IMR-90 (cell line): Measurements from ENCODE around the gene SLC39A6. TPM values are rescaled to one million over a fixed set of nuclear protein-coding genes. Genes with fewer than 3 reads are reported as not detected.

Experiments
- ATAC-seq: fragments of 200-7000 bp; cut with Tn5 transposase; 2 replicates; pipeline ENCODE4 v1.9.1; 2020; ENCODE audit warnings: low read depth, mild to moderate bottlenecking, moderate library complexity
- BruUV-seq: library from RNA; stranded (reverse); fragments of 400-500 nt; replicated peaks from 2 replicates; lab custom pipeline; 2021; lab: Mats Ljungman, UMichigan
- CTCF ChIA-PET: fragments of 300-600 bp; formaldehyde crosslinking; extraction: SDS; loops from one replicate; lab custom pipeline; 2021; ENCODE audit warnings: antibody characterized with exemption; lab: Yijun Ruan, JAX
- POLR2A ChIA-PET: fragments of 300-600 bp; sonication (Branson Sonifier 250); formaldehyde crosslinking; loops from one replicate; lab custom pipeline; 2022; ENCODE audit warnings: antibody characterized with exemption; ENCODE audit not compliant: unreplicated experiment; lab: Charles Lee
- DNase-seq: peaks from one replicate; pipeline ENCODE4 v3.0.0; 2013
- H2AFZ ChIP-seq: replicated peaks from 2 replicates; pipeline ENCODE3; 2013; ENCODE audit warnings: low read length, mild to moderate bottlenecking; ENCODE audit not compliant: poor library complexity
- H2AK5ac ChIP-seq: 2 replicates; pipeline ENCODE4 v1.6.1; 2013; ENCODE audit warnings: low read depth, low read length, inconsistent platforms
- H2AK9ac ChIP-seq: replicated peaks from 2 replicates; pipeline ENCODE3; 2013; ENCODE audit warnings: mild to moderate bottlenecking, low read depth, low read length, moderate library complexity; ENCODE audit not compliant: poor library complexity
- H2BK120ac ChIP-seq: 2 replicates; pipeline ENCODE4 v1.6.1; 2013; ENCODE audit warnings: low read depth, low read length, inconsistent platforms
- H2BK15ac ChIP-seq: 3 replicates; pipeline ENCODE4 v1.6.1; 2013; ENCODE audit warnings: low read depth, low read length, inconsistent platforms
- H2BK20ac ChIP-seq: 2 replicates; pipeline ENCODE4 v1.6.1; 2013; ENCODE audit warnings: low read depth, mild to moderate bottlenecking, inconsistent platforms, low read length, moderate library complexity
- H2BK5ac ChIP-seq: 2 replicates; pipeline ENCODE4 v1.6.1; 2013; ENCODE audit warnings: mild to moderate bottlenecking, low read depth, low read length, inconsistent platforms; ENCODE audit not compliant: poor library complexity, severe bottlenecking
- H3K14ac ChIP-seq: replicated peaks from 2 replicates; pipeline ENCODE4 v1.6.1; 2013; ENCODE audit warnings: low read depth, low read length, inconsistent platforms
- H3K18ac ChIP-seq: 2 replicates; pipeline ENCODE4 v1.6.1; 2013; ENCODE audit warnings: low read depth, low read length, control low read depth
- H3K23ac ChIP-seq: 2 replicates; pipeline ENCODE4 v1.6.1; 2013; ENCODE audit warnings: low read depth, low read length, inconsistent platforms
- H3K27ac ChIP-seq: 2 replicates; pipeline ENCODE4 v1.5.1; 2013; ENCODE audit warnings: mild to moderate bottlenecking, control low read depth, low read length; ENCODE audit not compliant: insufficient read depth
- H3K27me3 ChIP-seq: 2 replicates; pipeline ENCODE4 v1.6.1; 2013; ENCODE audit warnings: low read length; ENCODE audit not compliant: control insufficient read depth, insufficient read depth
- H3K36me3 ChIP-seq: 2 replicates; pipeline ENCODE4 v1.6.1; 2013; ENCODE audit warnings: low read length, mixed read lengths; ENCODE audit not compliant: control insufficient read depth, insufficient read depth
- H3K4ac ChIP-seq: 2 replicates; pipeline ENCODE4 v1.6.1; 2013; ENCODE audit warnings: low read depth, low read length, inconsistent platforms
- H3K4me1 ChIP-seq: 2 replicates; pipeline ENCODE4 v1.6.1; 2013; ENCODE audit warnings: low read length, mixed read lengths; ENCODE audit not compliant: control insufficient read depth, insufficient read depth
- H3K4me2 ChIP-seq: 2 replicates; pipeline ENCODE4 v1.6.1; 2013; ENCODE audit warnings: low read depth, mild to moderate bottlenecking, control low read depth, low read length, moderate library complexity
- H3K4me3 ChIP-seq: 2 replicates; pipeline ENCODE4 v1.5.1; 2013; ENCODE audit warnings: low read depth, mild to moderate bottlenecking, control low read depth, low read length, moderate library complexity; ENCODE audit not compliant: insufficient read depth
- H3K56ac ChIP-seq: 2 replicates; pipeline ENCODE4 v1.6.1; 2013; ENCODE audit warnings: low read length, inconsistent platforms; ENCODE audit not compliant: insufficient read depth; ENCODE audit errors: extremely low read depth
- H3K79me1 ChIP-seq, 2 experiments: 2 replicates each; pipeline ENCODE4 v1.6.1; 2013; ENCODE audit warnings: low read length in 2 of 2, inconsistent platforms in 1 of 2, low read depth in 1 of 2
- H3K9ac ChIP-seq: 2 replicates; pipeline ENCODE4 v1.6.1; 2013; ENCODE audit warnings: low read depth, low read length, control low read depth
- H3K9me1 ChIP-seq: 2 replicates; pipeline ENCODE4 v1.6.1; 2013; ENCODE audit warnings: low read length, inconsistent platforms; ENCODE audit not compliant: insufficient read depth
- H3K9me3 ChIP-seq: 2 replicates; pipeline ENCODE4 v1.6.1; 2013; ENCODE audit warnings: low read length; ENCODE audit not compliant: control insufficient read depth, insufficient read depth
- H4K20me1 ChIP-seq: 2 replicates; pipeline ENCODE4 v1.6.1; 2013; ENCODE audit warnings: low read length, inconsistent platforms; ENCODE audit not compliant: insufficient read depth
- H4K5ac ChIP-seq: 2 replicates; pipeline ENCODE4 v1.6.1; 2013; ENCODE audit warnings: mild to moderate bottlenecking, low read depth, low read length, control low read depth
- H4K8ac ChIP-seq, 2 experiments: 2 replicates each; pipeline ENCODE4 v1.6.1; 2013; ENCODE audit warnings: low read depth in 2 of 2, low read length in 2 of 2, control low read depth in 1 of 2, inconsistent platforms in 1 of 2
- H4K91ac ChIP-seq: 2 replicates; pipeline ENCODE4 v1.6.1; 2013; ENCODE audit warnings: low read depth, low read length, inconsistent platforms; ENCODE audit not compliant: insufficient read depth
- BHLHE40 ChIP-seq: fragments of 150-350 bp; IDR thresholded peaks from 2 replicates; pipeline ENCODE4 v1.6.1; 2016; ENCODE audit warnings: mild to moderate bottlenecking, low read depth, low read length
- CEBPB ChIP-seq: IDR thresholded peaks from 2 replicates; pipeline ENCODE4 v1.6.1; 2012; ENCODE audit warnings: low read depth, low read length, improper control_type of control experiment
- CHD1 ChIP-seq: IDR thresholded peaks from 2 replicates; pipeline ENCODE4 v1.6.1; 2012; ENCODE audit warnings: low read depth, low read length, improper control_type of control experiment
- CTCF ChIP-seq: conservative IDR thresholded peaks from 2 replicates; pipeline ENCODE4 v1.5.1; 2012; ENCODE audit warnings: mild to moderate bottlenecking, low read depth, low read length, improper control_type of control experiment
- ELK1 ChIP-seq: fragments of 150-350 bp; IDR thresholded peaks from 2 replicates; pipeline ENCODE4 v1.6.1; 2016; ENCODE audit warnings: low read depth, mild to moderate bottlenecking, low read length, moderate library complexity, borderline replicate concordance
- FOS ChIP-seq: fragments of 150-350 bp; IDR thresholded peaks from 2 replicates; pipeline ENCODE4 v1.6.1; 2016; ENCODE audit warnings: low read depth, low read length
- MAFK ChIP-seq: IDR thresholded peaks from 2 replicates; pipeline ENCODE4 v1.6.1; 2012; ENCODE audit warnings: low read depth, low read length, improper control_type of control experiment
- MXI1 ChIP-seq: IDR thresholded peaks from 2 replicates; pipeline ENCODE4 v1.6.1; 2012; ENCODE audit warnings: low read depth, mild to moderate bottlenecking, low read length, moderate library complexity, borderline replicate concordance
- NFE2L2 ChIP-seq: fragments of 150-350 bp; IDR thresholded peaks from 2 replicates; pipeline ENCODE4 v1.6.1; 2016; ENCODE audit warnings: low read depth, mild to moderate bottlenecking, low read length
- POLR2A ChIP-seq: IDR thresholded peaks from 2 replicates; pipeline ENCODE4 v1.6.1; 2012; ENCODE audit warnings: mild to moderate bottlenecking, low read depth, low read length
- RAD21 ChIP-seq: IDR thresholded peaks from 2 replicates; pipeline ENCODE4 v1.6.1; 2012; ENCODE audit warnings: low read length, improper control_type of control experiment
- RCOR1 ChIP-seq: IDR thresholded peaks from 2 replicates; pipeline ENCODE4 v1.6.1; 2012; ENCODE audit warnings: mild to moderate bottlenecking, low read length, improper control_type of control experiment; ENCODE audit not compliant: insufficient replicate concordance
- RFX5 ChIP-seq: IDR thresholded peaks from 2 replicates; pipeline ENCODE4 v1.8.0; 2012; ENCODE audit warnings: low read depth, mild to moderate bottlenecking, low read length, moderate library complexity
- SMC3 ChIP-seq: fragments of 150-350 bp; IDR thresholded peaks from 2 replicates; pipeline ENCODE4 v1.6.1; 2016; ENCODE audit warnings: low read depth, mild to moderate bottlenecking, antibody characterized with exemption, low read length, moderate library complexity
- USF2 ChIP-seq: fragments of 150-350 bp; IDR thresholded peaks from 2 replicates; pipeline ENCODE4 v1.6.1; 2017; ENCODE audit warnings: mild to moderate bottlenecking, antibody characterized with exemption, low read length, low read depth
- WGBS, 2 experiments: methylation state at CpG; one replicate each; pipeline versions ENCODE4 v1.1.5 to v1.1.7; 2013; ENCODE audit warnings: missing lambda C conversion rate in 2 of 2; ENCODE audit not compliant: insufficient read length in 1 of 2; ENCODE audit errors: extremely low coverage in 2 of 2; 5-methylcytosine and 5-hydroxymethylcytosine counted together
- dilution Hi-C: fragments of 300-500 bp; cut with HindIII; formaldehyde crosslinking; loops from one replicate; pipeline ENCODE4 v1.14.3; 2018; ENCODE audit warnings: low sequenced_read_pairs; ENCODE audit not compliant: unreplicated experiment
- in situ Hi-C: fragments of 300-500 bp; cut with MboI; formaldehyde crosslinking; loops from 3 replicates; pipeline ENCODE4 v1.14.3; 2019; ENCODE audit warnings: low sequenced_read_pairs, inconsistent platforms, mixed read lengths
- intact Hi-C: fragments of 100-400 bp; cut with micrococcal nuclease; formaldehyde crosslinking; loops from 2 replicates; pipeline ENCODE4 v1.10.0; 2022
- polyA plus RNA-seq, 3 experiments: library from polyadenylated mRNA; depleted of rRNA; stranded (reverse); fragments of >200 nt; gene quantifications; 2 replicates each; pipeline ENCODE4 v1.2.3, GENCODE V29; 2012; ENCODE audit warnings: low replicate concordance in 1 of 3
- total RNA-seq: library from RNA; depleted of rRNA; stranded (reverse); fragments of >200 nt; gene quantifications from 2 replicates; pipeline ENCODE4 v1.2.3, GENCODE V29; 2012

The SLC39A6 gene
- total and polyA plus RNA-seq, 2 of the 4 experiments (the other 2 are of a cell fraction): 48.7 to 91.9 TPM

- Histone ChIP-seq H3K4ac (peak overlapping the region; percentile 96), H3K27ac (peak overlapping the region; percentile 85), H2AK9ac (peak overlapping the region; percentile 88), H3K4me3 (no peak overlapping the region), H2BK15ac (peak overlapping the region; percentile 99; the same call in 2 of the 3 replicates), H3K9me1 (peaks cover 3% of the 10 kb centered on the region), H4K8ac (peak overlapping the region; percentile 4 to 97), H2AFZ (peak overlapping the region; percentile 80), H3K4me2 (peak overlapping the region; percentile 85), H4K91ac (peak overlapping the region; percentile 80), H3K14ac (peak overlapping the region; percentile 90), H2BK20ac (peak overlapping the region; percentile 97), H2AK5ac (peak overlapping the region; percentile 86), H3K79me1 (peaks cover 15 to 47% of the 10 kb centered on the region in 2 experiments; a peak in 3 of 4 replicates), H3K56ac (peak overlapping the region; percentile 79), H4K5ac (peak overlapping the region; percentile 100), H3K4me1 (peaks cover 18% of the 10 kb centered on the region), H3K18ac (peak overlapping the region; percentile 99), H2BK5ac (peak overlapping the region; percentile 100), H3K27me3 (no peaks in the 10 kb centered on the region), H3K9ac (peak overlapping the region; percentile 23; the same call in 1 of the 2 replicates), H3K9me3 (no peaks in the 10 kb centered on the region), H4K20me1 (no peaks in the 10 kb centered on the region), H2BK120ac (peak overlapping the region; percentile 98), H3K23ac (peak overlapping the region; percentile 95), H3K36me3 (peaks cover 32% of the 10 kb centered on the region)
- in situ Hi-C loops: no loop called here
- intact Hi-C loops: loop anchor here (1.0 kb wide), 1 partner anchor 29 kb away; the partner anchor contains the start of genes ELP2 and SLC39A6
- ATAC-seq (peak; percentile 80), DNase-seq (peak; percentile 94)
- ChIA-PET CTCF (interaction anchor here (0.6 kb wide), 1 partner anchor 63 kb away, joined by 3 read pairs; no protein-coding TSS in a partner anchor), POLR2A (no interaction called here)
- WGBS, 2 experiments: no CpG with 5 or more reads among the region's 5 CpGs
- no TSS peak for BruUV-seq
- dilution Hi-C loops: no loop called here
- TF ChIP-seq CHD1 (no peak), MAFK (0 out of 2 replicates have a peak, but pooled peaks have one; percentile 5), SMC3 (0 out of 2 replicates have a peak, but pooled peaks have one; percentile 3), CEBPB (peak; percentile 81), POLR2A (no peak), RCOR1 (peak; percentile 59), MXI1 (peak; percentile 45; the same call in 1 of the 2 replicates), NFE2L2 (no peak), RAD21 (peak; percentile 17; the same call in 1 of the 2 replicates), BHLHE40 (no peak; the same call in 1 of the 2 replicates), ELK1 (no peak), USF2 (no peak), FOS (peak; percentile 90), RFX5 (no peak), CTCF (no peak)
Observed at GRCh38 chr18:36158266-36158867, 29.2 kb upstream of the SLC39A6 start.
